GM23248 (cell line): ENCODE data around the gene PRAC1. TPM values are rescaled to one million over a fixed set of nuclear protein-coding genes. Genes with fewer than 3 reads are reported as not detected.
A peak's percentile ranks its signal among the peaks of the same experiment; 100 is the strongest.

Source experiments
- DNase-seq: peaks from one replicate; pipeline ENCODE4 v3.0.0-alpha.2; 2015
- H2AFZ ChIP-seq: fragments of 200-600 bp; sonication (generic); 2 replicates; pipeline ENCODE4 v1.6.1; 2016; ENCODE audit warnings: antibody characterized with exemption
- H3F3A ChIP-seq: fragments of 200-600 bp; sonication (generic); 2 replicates; pipeline ENCODE4 v1.6.1; 2016; ENCODE audit warnings: mild to moderate bottlenecking, antibody characterized with exemption, mixed run types; ENCODE audit not compliant: insufficient read depth
- H3K27ac ChIP-seq: fragments of 200-600 bp; sonication (generic); 2 replicates; pipeline ENCODE4 v1.5.1; 2016; ENCODE audit warnings: mild to moderate bottlenecking
- H3K27me3 ChIP-seq: fragments of 200-600 bp; sonication (generic); replicated peaks from 2 replicates; pipeline ENCODE4 v1.6.1; 2016; ENCODE audit warnings: mild to moderate bottlenecking; ENCODE audit not compliant: insufficient read depth
- H3K36me3 ChIP-seq: fragments of 200-600 bp; sonication (generic); 2 replicates; pipeline ENCODE4 v1.6.1; 2016; ENCODE audit warnings: low read depth, mild to moderate bottlenecking
- H3K4me1 ChIP-seq: fragments of 200-600 bp; sonication (generic); 2 replicates; pipeline ENCODE4 v1.6.1; 2016; ENCODE audit warnings: mild to moderate bottlenecking; ENCODE audit not compliant: insufficient read depth
- H3K4me2 ChIP-seq: fragments of 200-600 bp; sonication (generic); one replicate; pipeline ENCODE4 v1.6.1; 2016; ENCODE audit warnings: mild to moderate bottlenecking; ENCODE audit not compliant: unreplicated experiment
- H3K4me3 ChIP-seq: fragments of 200-600 bp; sonication (generic); 2 replicates; pipeline ENCODE4 v1.5.1; 2016; ENCODE audit warnings: mild to moderate bottlenecking
- H3K79me2 ChIP-seq: fragments of 200-600 bp; sonication (generic); 2 replicates; pipeline ENCODE4 v1.6.1; 2016; ENCODE audit warnings: mild to moderate bottlenecking; ENCODE audit not compliant: insufficient read depth
- H3K9ac ChIP-seq: fragments of 200-600 bp; sonication (generic); 2 replicates; pipeline ENCODE4 v1.6.1; 2016; ENCODE audit warnings: mild to moderate bottlenecking
- H3K9me2 ChIP-seq: fragments of 200-600 bp; sonication (generic); 2 replicates; pipeline ENCODE4 v1.6.1; 2016; ENCODE audit warnings: mixed run types, mild to moderate bottlenecking, moderate library complexity; ENCODE audit not compliant: insufficient read depth
- H3K9me3 ChIP-seq: fragments of 200-600 bp; sonication (generic); one replicate; pipeline ENCODE4 v1.6.1; 2017; ENCODE audit warnings: low read depth
- H4K20me1 ChIP-seq: fragments of 200-600 bp; sonication (generic); 2 replicates; pipeline ENCODE4 v1.6.0; 2016; ENCODE audit not compliant: insufficient read depth
- EZH2 ChIP-seq: fragments of 200-600 bp; sonication (generic); IDR thresholded peaks from 2 replicates; pipeline ENCODE4 v1.6.1; 2018; ENCODE audit warnings: antibody characterized with exemption, mild to moderate bottlenecking; ENCODE audit not compliant: insufficient read depth, poor library complexity, severe bottlenecking
- EZH2phosphoT487 ChIP-seq: fragments of 200-600 bp; sonication (generic); IDR thresholded peaks from 2 replicates; pipeline ENCODE4 v1.6.1; 2018; ENCODE audit warnings: antibody characterized with exemption, moderate library complexity, mild to moderate bottlenecking, low read depth; ENCODE audit not compliant: insufficient read depth
- WGBS, 2 experiments: methylation state at CpG; one replicate each; pipeline ENCODE4 v1.1.6; 2015 to 2017; ENCODE audit warnings: low lambda C conversion rate in 2 of 2, low coverage in 1 of 2; ENCODE audit errors: missing lambda C conversion rate in 2 of 2; 5-methylcytosine and 5-hydroxymethylcytosine counted together
- in situ Hi-C: fragments of 300-500 bp; cut with MboI; formaldehyde crosslinking; loops from 2 replicates; pipeline ENCODE4 v1.15.0; 2020
- polyA plus RNA-seq: library from polyadenylated mRNA; unstranded; fragments of >200 nt; fragmentation: Nextera tagmentation; extraction: Ambion mirVana; gene quantifications from 2 replicates; pipeline ENCODE4 v1.2.1, GENCODE V29; 2016
- total RNA-seq: library from RNA; depleted of rRNA; stranded (reverse); fragments of >200 nt; shearing (Covaris generic); gene quantifications from 2 replicates; pipeline ENCODE4 v1.2.3, GENCODE V29; 2014

The PRAC1 gene
- total and polyA plus RNA-seq, 2 experiments from 2014 or later: not detected

- no peak overlapping the region for H2AFZ ChIP-seq
- no peak for DNase-seq
- WGBS, 2 experiments: 4 to 6% methylated on average over 14 of the region's 14 CpGs
- H3K27me3 ChIP-seq: peaks cover 98% of the 10 kb centered on the region
- H3F3A ChIP-seq: no peaks in the 10 kb centered on the region
- no peak overlapping the region for H3K4me2 ChIP-seq
- H3K4me1 ChIP-seq: no peaks in the 10 kb centered on the region
- H3K9me2 ChIP-seq: no peaks in the 10 kb centered on the region
- 0 out of 2 replicates have a peak, but pooled peaks have one; percentile 10 for TF ChIP-seq EZH2phosphoT487
- no peak for TF ChIP-seq EZH2
- no peak overlapping the region for H3K27ac ChIP-seq
- H3K9ac ChIP-seq: no peak overlapping the region
- H3K36me3 ChIP-seq: no peaks in the 10 kb centered on the region
- in situ Hi-C loops: no loop called here
- no peak overlapping the region for H3K4me3 ChIP-seq
- H3K9me3 ChIP-seq: no peaks in the 10 kb centered on the region
- H4K20me1 ChIP-seq: no peaks in the 10 kb centered on the region
- H3K79me2 ChIP-seq: no peaks in the 10 kb centered on the region
Measured at GRCh38 chr17:48734333-48735061, 12.2 kb upstream of the PRAC1 start.

DNA sequence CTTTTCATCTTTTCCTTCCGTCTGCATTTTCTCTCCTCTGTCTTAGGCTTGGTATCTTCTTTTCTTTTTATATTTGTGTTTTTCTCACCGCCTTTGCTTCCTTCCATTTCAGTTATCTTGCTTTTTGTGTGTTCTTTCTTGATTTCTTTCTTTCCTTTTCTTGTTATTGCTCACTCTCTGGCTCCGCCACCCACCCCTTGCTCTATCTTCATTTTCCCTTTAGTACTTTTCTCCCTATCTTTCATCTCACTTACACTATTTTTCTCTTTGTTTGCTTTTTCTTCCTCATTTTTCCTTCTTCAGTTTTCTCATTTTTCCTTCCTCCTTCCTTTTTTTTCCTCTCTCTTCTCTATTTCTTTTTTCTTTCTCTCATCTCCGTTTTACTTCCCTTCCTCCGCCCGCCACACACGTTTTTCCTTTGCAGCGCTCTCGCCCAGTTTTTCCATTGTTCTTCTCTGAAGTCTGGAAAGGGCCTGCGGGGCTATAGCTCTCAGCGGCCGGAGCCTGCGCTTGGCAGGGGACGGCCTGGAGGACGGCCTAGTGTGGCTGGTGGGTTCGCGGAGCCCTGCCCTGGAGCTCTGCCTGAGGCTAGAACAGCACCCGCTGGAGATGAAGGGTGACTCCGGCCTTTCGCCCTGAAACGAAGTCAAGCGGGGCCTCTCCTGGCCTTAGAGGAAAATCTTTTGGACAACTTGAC, 11.5 kb upstream of the PRAC1 start:
- Histone ChIP-seq H3K4me3 (no peak overlapping the region), H3K27me3 (peaks cover 98% of the 10 kb centered on the region), H2AFZ (no peak overlapping the region), H3K9ac (no peak overlapping the region), H3K4me1 (no peaks in the 10 kb centered on the region), H3K79me2 (no peaks in the 10 kb centered on the region), H3K9me2 (no peaks in the 10 kb centered on the region), H4K20me1 (no peaks in the 10 kb centered on the region), H3K27ac (no peak overlapping the region), H3K36me3 (no peaks in the 10 kb centered on the region), H3F3A (no peaks in the 10 kb centered on the region), H3K9me3 (no peaks in the 10 kb centered on the region), H3K4me2 (no peak overlapping the region)
- in situ Hi-C loops: no loop called here
- DNase-seq: no peak
- TF ChIP-seq EZH2 (peak; percentile 81), EZH2phosphoT487 (peak; percentile 79)
- WGBS, 2 experiments: 11 to 12% methylated on average over 22 of the region's 22 CpGs

- no peaks in the 10 kb centered on the region for H3K36me3 ChIP-seq
- in situ Hi-C loops: no loop called here
- H2AFZ ChIP-seq: no peak overlapping the region
- no peaks in the 10 kb centered on the region for H3K9me2 ChIP-seq
- DNase-seq: no peak
- H3K79me2 ChIP-seq: no peaks in the 10 kb centered on the region
- H4K20me1 ChIP-seq: no peaks in the 10 kb centered on the region
- TF ChIP-seq EZH2 (no peak), EZH2phosphoT487 (no peak)
- WGBS, 2 experiments: 8 to 11% methylated on average over 43 to 46 of the region's 50 CpGs
- H3K4me1 ChIP-seq: no peaks in the 10 kb centered on the region
- H3K9ac ChIP-seq: no peak overlapping the region
- no peak overlapping the region for H3K4me3 ChIP-seq
- H3F3A ChIP-seq: no peaks in the 10 kb centered on the region
- H3K27me3 ChIP-seq: peaks cover 99% of the 10 kb centered on the region
- no peaks in the 10 kb centered on the region for H3K9me3 ChIP-seq
- no peak overlapping the region for H3K27ac ChIP-seq
- H3K4me2 ChIP-seq: no peak overlapping the region
Measured at GRCh38 chr17:48732688-48733629, 10.6 kb upstream of the PRAC1 start.

DNA sequence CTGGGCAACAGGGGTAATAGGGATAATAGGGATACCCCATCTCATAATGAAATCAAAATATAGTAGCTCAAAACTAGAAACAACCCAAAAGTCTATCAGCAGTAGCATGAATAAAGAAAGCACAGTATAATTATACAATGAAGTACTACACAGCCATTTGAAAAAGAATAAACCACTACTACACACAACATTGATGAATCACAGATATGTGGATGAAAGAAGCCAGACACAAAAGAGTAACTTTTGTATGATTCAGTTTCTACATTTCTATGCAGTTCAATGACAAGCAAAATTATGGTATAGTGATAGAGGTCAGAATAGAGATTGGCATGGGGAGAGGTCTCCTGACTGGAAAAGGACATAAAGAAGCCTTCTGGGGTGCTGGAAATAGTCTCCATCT, 9.0 kb upstream of the PRAC1 start:
- Histone ChIP-seq H4K20me1 (no peaks in the 10 kb centered on the region), H3K9ac (no peak overlapping the region), H3K4me2 (no peak overlapping the region), H3K4me1 (no peaks in the 10 kb centered on the region), H3K4me3 (no peak overlapping the region), H3K36me3 (no peaks in the 10 kb centered on the region), H3K79me2 (no peaks in the 10 kb centered on the region), H2AFZ (no peak overlapping the region), H3K27ac (no peak overlapping the region), H3K9me3 (no peaks in the 10 kb centered on the region), H3F3A (no peaks in the 10 kb centered on the region), H3K9me2 (no peaks in the 10 kb centered on the region), H3K27me3 (peaks cover 99% of the 10 kb centered on the region)
- TF ChIP-seq EZH2phosphoT487 (no peak), EZH2 (no peak)
- DNase-seq: no peak
- in situ Hi-C loops: no loop called here
